HG03342 (cell line): ENCODE measurements around the gene SCEL.
A peak's percentile ranks its signal among the peaks of the same experiment; 100 is the strongest.

Experiments
- ATAC-seq: cut with Tn5 transposase; IDR thresholded peaks from one replicate; pipeline ENCODE4 v1.9.1; 2021; ENCODE audit warnings: mild to moderate bottlenecking, moderate library complexity; ENCODE audit not compliant: unreplicated experiment

The SCEL gene

GRCh38 chr13:77519808-77520207, 15.7 kb upstream of the SCEL start:
- ATAC-seq = no peak

DNA sequence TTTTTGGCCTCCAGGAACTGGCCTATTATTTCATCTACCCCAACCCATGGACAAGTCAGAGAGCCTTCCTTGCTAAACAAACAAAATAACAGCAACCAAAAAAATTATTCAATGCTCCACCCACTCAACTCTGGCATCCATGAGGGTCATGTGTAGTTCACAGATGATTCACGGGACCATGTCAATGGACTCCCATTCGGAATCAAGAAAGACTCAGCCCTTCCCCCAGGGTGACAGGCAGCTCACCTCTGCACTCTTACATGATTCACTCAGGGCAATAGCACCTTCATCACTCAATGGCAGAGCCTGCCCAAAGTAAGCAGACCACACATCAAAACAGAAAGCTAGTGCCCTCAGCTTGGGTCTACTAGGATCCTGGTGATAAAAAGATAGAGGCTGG, 14.3 kb upstream of the SCEL start:
- no peak for ATAC-seq

GRCh38 chr13:77521595-77522367, 13.7 kb upstream of the SCEL start:
- no peak for ATAC-seq

- ATAC-seq = no peak
These were observed 13.1 kb upstream of the SCEL start for GRCh38 chr13:77522444-77522843.

- no peak for ATAC-seq
These were observed 12.1 kb upstream of the SCEL start for GRCh38 chr13:77523386-77523785.

GRCh38 chr13:77523834-77524728, 11.4 kb upstream of the SCEL start:
- ATAC-seq = no peak

DNA sequence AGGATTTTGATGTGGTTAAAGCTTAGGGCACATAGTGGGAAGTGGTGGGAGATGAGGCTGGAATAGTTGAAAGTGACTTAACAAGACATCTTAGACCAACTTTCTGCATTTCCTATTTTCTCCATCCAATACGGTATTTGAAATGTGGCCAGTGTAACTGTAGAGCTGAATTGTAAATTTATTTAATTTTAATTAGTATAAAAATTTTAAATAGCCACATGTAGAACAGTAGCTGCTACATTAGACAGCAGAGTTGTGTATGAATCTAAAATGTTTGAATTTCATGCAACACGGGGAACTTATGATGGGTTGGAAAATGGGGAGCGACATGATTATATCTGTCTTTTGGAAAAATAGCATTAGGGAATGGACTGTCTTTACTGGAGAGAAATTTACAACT, 7.1 kb upstream of the SCEL start:
- ATAC-seq = no peak

DNA sequence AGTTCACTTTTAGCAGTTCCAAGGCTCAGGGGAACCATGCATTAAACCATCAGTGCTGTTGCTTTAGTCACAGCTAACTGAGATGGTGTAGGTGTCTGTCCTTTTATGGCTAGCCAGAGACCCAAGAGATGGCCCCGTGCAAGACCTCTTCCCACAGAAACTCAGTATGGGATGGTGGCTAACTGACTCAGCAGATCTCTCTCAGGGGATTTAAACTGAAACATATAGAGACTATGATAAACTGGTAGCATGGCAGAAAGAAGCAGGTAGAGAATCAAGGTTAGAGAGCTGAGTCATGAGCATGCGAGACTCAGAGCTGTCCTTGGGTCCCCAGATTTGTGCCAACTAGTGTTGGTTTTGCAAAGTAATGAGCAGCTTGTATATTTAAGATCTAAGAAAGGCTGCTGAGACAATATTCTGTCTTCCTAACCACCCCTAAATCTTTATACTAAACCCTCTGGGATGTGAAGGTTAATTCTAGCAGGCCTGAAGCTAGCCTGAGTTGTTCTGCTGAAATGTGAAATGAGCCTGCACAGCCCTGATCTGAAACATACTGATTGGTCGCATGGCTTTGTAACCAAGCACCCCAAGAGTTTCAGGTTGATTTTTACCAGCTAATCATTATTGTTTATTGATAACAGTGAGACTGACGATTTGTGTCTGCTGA, 6.5 kb upstream of the SCEL start:
- peak; percentile 80 for ATAC-seq

- ATAC-seq = no peak
These were observed 6.0 kb upstream of the SCEL start for GRCh38 chr13:77529501-77529840.

DNA sequence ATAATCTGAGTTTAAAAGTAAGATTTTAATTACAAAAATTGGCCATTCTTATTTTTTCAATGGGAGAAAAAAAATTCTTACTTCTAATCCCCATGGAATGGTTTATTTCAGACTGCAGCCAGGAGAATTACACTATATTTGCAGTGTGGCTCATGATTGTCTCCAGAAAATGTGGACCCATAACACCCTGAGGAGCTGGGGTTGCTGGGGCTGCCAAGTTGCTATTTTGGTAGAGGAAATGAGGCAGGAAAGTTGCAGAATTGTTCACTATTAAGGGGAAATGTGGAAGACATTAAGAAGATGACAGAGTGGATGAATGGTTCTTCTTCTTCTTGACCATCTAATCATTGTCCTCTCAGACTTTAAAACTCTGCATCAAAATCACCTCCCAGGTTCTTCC, 4.6 kb upstream of the SCEL start:
- no peak for ATAC-seq

DNA sequence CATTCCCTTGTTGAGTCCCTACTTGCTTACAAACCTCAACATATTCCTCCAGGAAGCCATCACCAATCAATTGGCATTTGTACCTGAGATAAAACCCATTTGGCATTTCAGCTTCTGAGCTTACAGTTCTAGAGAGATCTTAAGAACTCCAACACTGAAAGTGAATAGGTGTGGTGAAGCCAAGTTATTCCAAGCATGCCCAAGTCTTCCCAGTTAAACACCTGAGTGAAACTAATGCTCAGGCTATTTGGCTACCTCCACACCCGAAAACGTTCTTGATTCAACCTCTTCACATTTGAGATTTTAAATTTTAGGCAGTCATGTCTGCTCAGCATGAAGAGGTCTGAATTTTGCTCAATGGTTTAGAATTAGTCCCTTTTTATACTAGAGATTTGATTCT, 2.5 kb upstream of the SCEL start:
- no peak for ATAC-seq

- ATAC-seq = no peak
These were observed 1.4 kb upstream of the SCEL start for GRCh38 chr13:77533875-77534788.

DNA sequence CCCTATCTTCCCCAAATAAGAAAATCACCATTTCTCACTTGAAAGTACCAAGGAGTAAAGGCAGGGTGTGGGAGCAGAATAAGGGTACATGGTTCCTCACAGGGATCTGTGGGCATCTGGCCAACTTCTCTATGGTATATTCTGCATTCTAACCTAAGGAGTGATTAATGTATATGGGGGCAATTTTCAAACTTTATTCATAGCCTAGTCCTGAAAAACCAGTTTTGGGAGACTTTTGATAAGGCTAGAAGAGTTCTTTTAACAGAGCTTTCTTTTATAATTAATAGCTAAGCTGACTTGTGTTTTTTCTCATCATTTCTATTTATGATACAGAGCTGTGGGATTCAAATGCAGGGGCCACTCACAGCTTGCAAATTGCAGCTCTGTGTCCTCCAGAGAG, 852 bp downstream of the SCEL start:
- no peak for ATAC-seq

DNA sequence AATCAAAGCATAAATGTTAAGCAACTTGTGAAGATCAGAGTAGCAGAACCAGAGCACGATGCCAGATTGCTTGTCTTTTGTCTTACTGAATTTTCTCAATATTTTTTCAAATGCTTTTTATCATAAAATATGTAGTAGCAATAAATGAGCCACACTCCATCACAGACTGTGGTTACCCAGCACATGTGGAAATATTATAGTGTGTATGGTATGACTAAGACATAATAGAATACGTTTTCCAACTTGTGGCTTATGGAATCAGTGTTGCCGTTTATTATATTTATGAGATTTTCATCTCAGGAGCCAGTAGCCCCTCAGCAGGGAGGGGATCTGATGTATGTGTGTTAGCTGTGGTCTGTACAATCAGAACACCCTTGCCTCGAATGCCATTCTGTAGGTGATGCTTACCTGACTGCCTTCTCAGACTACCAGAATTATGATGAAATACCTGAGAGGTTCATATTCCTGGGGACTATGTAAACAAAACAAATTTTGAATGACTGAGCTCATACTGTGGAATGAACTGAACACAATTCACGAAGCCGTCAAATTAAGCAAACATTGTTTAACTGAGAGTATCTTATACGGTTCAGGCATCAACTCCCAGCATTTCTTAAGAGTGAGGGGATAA, 1.9 kb downstream of the SCEL start:
- ATAC-seq = no peak

- no peak for ATAC-seq
These were observed 8.2 kb downstream of the SCEL start for GRCh38 chr13:77543711-77544110.

GRCh38 chr13:77544355-77544754, 8.8 kb downstream of the SCEL start:
- no peak for ATAC-seq

GRCh38 chr13:77544758-77545338, 9.3 kb downstream of the SCEL start:
- ATAC-seq = no peak

DNA sequence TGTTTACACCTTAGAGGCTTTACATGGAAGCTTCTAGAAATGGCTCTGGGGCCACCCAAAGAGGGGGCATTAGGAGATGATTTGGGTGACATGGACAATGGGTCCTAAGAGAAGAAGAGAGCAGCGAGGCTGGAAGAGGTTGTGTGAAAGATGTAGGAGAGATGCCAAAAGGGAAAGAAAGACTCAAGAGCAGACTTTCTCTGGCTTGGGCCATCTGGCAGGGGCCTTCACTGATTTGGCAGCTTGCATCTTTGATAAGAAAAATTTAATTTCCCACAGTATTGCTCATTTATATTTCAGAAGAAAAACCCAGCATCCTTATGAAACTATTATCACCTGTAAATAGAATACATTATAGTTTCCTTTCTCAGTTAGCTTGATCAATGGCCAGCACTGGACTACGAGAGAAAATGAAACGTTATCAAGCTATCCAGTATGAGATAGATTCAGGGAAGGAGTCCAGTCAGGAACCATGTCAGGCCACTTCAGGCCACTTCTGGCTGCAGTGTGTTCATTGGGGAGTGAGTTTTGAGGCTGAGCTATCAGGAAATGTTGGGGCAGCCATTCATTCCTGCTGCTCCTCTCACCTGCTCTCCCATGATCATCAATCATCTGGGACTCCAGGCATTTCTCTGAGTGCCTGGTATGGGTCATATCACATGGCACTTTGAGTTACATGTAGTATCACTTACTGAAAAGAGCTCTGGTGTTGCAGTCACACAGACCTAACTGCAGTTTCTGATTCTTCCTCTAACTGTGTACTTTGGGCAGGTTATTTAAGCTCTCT, 10.3 kb downstream of the SCEL start:
- ATAC-seq = no peak

DNA sequence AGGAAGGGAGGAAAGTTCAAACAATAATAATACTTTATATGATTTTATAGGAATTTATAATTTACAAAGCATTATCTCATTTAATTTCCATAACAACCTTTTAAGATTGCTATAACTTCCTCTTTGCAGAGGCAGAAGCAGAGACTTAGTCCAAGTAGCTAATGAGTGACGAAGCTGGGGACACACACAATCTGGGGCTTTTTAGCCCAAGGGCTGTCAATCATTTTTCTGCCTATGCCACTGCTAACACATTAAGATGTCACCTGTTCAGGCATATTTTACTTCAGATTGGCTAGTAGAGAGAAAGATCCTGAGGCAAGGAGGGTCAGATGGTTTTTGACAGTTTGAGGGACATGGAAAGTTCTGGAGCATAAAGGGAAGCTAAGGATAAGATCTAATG, 12.6 kb downstream of the SCEL start:
- peak; percentile 72 for ATAC-seq
